HCT116 (cell line): ENCODE measurements around the gene COQ10B. TPM values are rescaled to one million over a fixed set of nuclear protein-coding genes. Genes with fewer than 3 reads are reported as not detected.

Experiments used
- ATAC-seq: fragments of 200-7000 bp; cut with Tn5 transposase; 2 replicates; pipeline ENCODE4 v1.9.1; 2020; ENCODE audit warnings: mild to moderate bottlenecking, moderate library complexity
- BruUV-seq: library from RNA; stranded (reverse); fragments of 400-500 nt; replicated peaks from 2 replicates; lab custom pipeline; 2021; lab: Mats Ljungman, UMichigan
- CTCF ChIA-PET: fragments of 300-600 bp; sonication (Branson Sonifier 250); formaldehyde crosslinking; loops from one replicate; lab custom pipeline; 2021; ENCODE audit warnings: antibody characterized with exemption; lab: Charles Lee
- POLR2A ChIA-PET: fragments of 300-600, 350-600 bp; sonication (Branson Sonifier 250); formaldehyde crosslinking; loops from one replicate; lab custom pipeline; 2021; ENCODE audit warnings: antibody characterized with exemption; lab: Charles Lee
- RAD21 ChIA-PET, 2 experiments: fragments of 300-600 bp; sonication (Branson Sonifier 250); formaldehyde crosslinking; loops; one replicate each; lab custom pipeline; 2023; ENCODE audit warnings: low total read pairs in 2 of 2; ENCODE audit not compliant: uncharacterized antibody in 2 of 2, unreplicated experiment in 2 of 2, low non-redundant PET in 1 of 2; lab: Charles Lee
- DNase-seq: peaks from one replicate; pipeline ENCODE4 v3.0.0-alpha.2; 2010; ENCODE audit warnings: low read depth, low spot score
- H2AFZ ChIP-seq: fragments of 200-600 bp; shearing (Covaris generic), sonication (generic); 2 replicates; pipeline ENCODE4 v1.6.1; 2017; ENCODE audit warnings: low read depth, mixed run types, mixed read lengths, antibody characterized with exemption, low read length; ENCODE audit not compliant: poor library complexity, severe bottlenecking
- H3K27ac ChIP-seq: 2 replicates; pipeline ENCODE4 v1.5.1; 2012; ENCODE audit warnings: low read depth, low read length
- H3K27me3 ChIP-seq: fragments of 200-600 bp; sonication (generic); 2 replicates; pipeline ENCODE4 v1.6.1; 2016; ENCODE audit warnings: mixed run types, low read length, mixed read lengths; ENCODE audit not compliant: insufficient read depth
- H3K36me3 ChIP-seq, 2 experiments: fragments of 200-500 bp in 1 of 2; fragments of 200-600 bp in 1 of 2; sonication (Bioruptor generic) in 1 of 2; sonication (generic) in 1 of 2; 2 replicates each; pipeline versions ENCODE4 v1.5.1 to v1.6.1; 2014 to 2016; ENCODE audit warnings: low read length in 2 of 2, inconsistent platforms in 1 of 2, mixed read lengths in 1 of 2, mixed run types in 1 of 2; ENCODE audit not compliant: insufficient read depth in 2 of 2, control insufficient read depth in 1 of 2
- H3K4me1 ChIP-seq, 2 experiments: fragments of 200-600 bp in 1 of 2; sonication (generic) in 1 of 2; 2 replicates each; pipeline versions ENCODE4 v1.5.1 to v1.6.1; 2012 to 2017; ENCODE audit warnings: low read length in 2 of 2, inconsistent platforms in 1 of 2, mild to moderate bottlenecking in 1 of 2, mixed read lengths in 1 of 2, mixed run types in 1 of 2, moderate library complexity in 1 of 2; ENCODE audit not compliant: insufficient read depth in 2 of 2, control insufficient read depth in 1 of 2
- H3K4me2 ChIP-seq: fragments of 200-600 bp; sonication (generic); 2 replicates; pipeline ENCODE4 v1.6.1; 2017; ENCODE audit warnings: mixed run types, low read length, mixed read lengths
- H3K4me3 ChIP-seq, 2 experiments: fragments of 200-600 bp in 1 of 2; sonication (generic) in 1 of 2; replicated peaks in 1 of 2; 2 replicates each; pipeline ENCODE4 v1.5.1; 2011 to 2016; ENCODE audit warnings: low read length in 2 of 2, control low read depth in 1 of 2, low read depth in 1 of 2, mild to moderate bottlenecking in 1 of 2, mixed read lengths in 1 of 2, mixed run types in 1 of 2
- H3K79me2 ChIP-seq: fragments of 200-600 bp; sonication (generic); 2 replicates; pipeline ENCODE4 v1.6.1; 2017; ENCODE audit warnings: mild to moderate bottlenecking, mixed run types, low read length, moderate library complexity, mixed read lengths; ENCODE audit not compliant: insufficient read depth
- H3K9ac ChIP-seq: fragments of 200-600 bp; sonication (generic); 2 replicates; pipeline ENCODE4 v1.6.1; 2016; ENCODE audit warnings: low read length, mixed read lengths
- H3K9me2 ChIP-seq: fragments of 200-600 bp; sonication (generic), shearing (Covaris generic); 2 replicates; pipeline ENCODE4 v1.6.1; 2017; ENCODE audit warnings: mixed run types, mild to moderate bottlenecking, moderate library complexity; ENCODE audit not compliant: insufficient read depth
- H3K9me3 ChIP-seq, 2 experiments: fragments of 200-500 bp in 1 of 2; fragments of 200-600 bp in 1 of 2; sonication (Bioruptor generic) in 1 of 2; sonication (generic) in 1 of 2; 2 replicates each; pipeline ENCODE4 v1.6.1; 2014 to 2017; ENCODE audit warnings: low read length in 2 of 2, mixed read lengths in 2 of 2, inconsistent platforms in 1 of 2, low read depth in 1 of 2, mild to moderate bottlenecking in 1 of 2, mixed run types in 1 of 2, moderate library complexity in 1 of 2; ENCODE audit not compliant: control insufficient read depth in 1 of 2, insufficient read depth in 1 of 2
- H4K20me1 ChIP-seq: fragments of 200-600 bp; sonication (generic), shearing (Covaris generic); 2 replicates; pipeline ENCODE4 v1.6.1; 2017; ENCODE audit warnings: mixed run types, mild to moderate bottlenecking, moderate library complexity; ENCODE audit not compliant: insufficient read depth
- CTCF ChIP-seq, 3 experiments: fragments of 200-600 bp in 1 of 3; sonication (generic) in 1 of 3; IDR thresholded peaks in 2 of 3; conservative IDR thresholded peaks in 1 of 3; 2 replicates each; pipeline ENCODE4 v1.5.1; 2012 to 2017; ENCODE audit warnings: low read depth in 2 of 3, low read length in 2 of 3, antibody characterized with exemption in 1 of 3, borderline replicate concordance in 1 of 3, control low read depth in 1 of 3, mild to moderate bottlenecking in 1 of 3, mixed read lengths in 1 of 3, mixed run types in 1 of 3, moderate library complexity in 1 of 3; ENCODE audit not compliant: insufficient read depth in 1 of 3
- MAX ChIP-seq: IDR thresholded peaks from 2 replicates; pipeline ENCODE4 v1.6.1; 2012
- RAD21 ChIP-seq: IDR thresholded peaks from 2 replicates; pipeline ENCODE4 v1.6.1; 2012; ENCODE audit warnings: low read depth, mild to moderate bottlenecking
- SIN3A ChIP-seq: IDR thresholded peaks from 2 replicates; pipeline ENCODE4 v1.6.1; 2012; ENCODE audit warnings: low read depth
- TCF7L2 ChIP-seq: IDR thresholded peaks from 2 replicates; pipeline ENCODE4 v1.7.0; 2011; ENCODE audit warnings: borderline replicate concordance, inconsistent platforms; ENCODE audit not compliant: insufficient read depth, insufficient read length; ENCODE audit errors: extremely low read depth
- YY1 ChIP-seq: IDR thresholded peaks from 2 replicates; pipeline ENCODE4 v1.6.1; 2011; ENCODE audit warnings: low read length, low read depth, moderate library complexity, mild to moderate bottlenecking; ENCODE audit not compliant: insufficient replicate concordance; ENCODE audit errors: extremely low read depth
- intact Hi-C: fragments of 100-400 bp; cut with micrococcal nuclease; formaldehyde crosslinking; loops from 2 replicates; pipeline ENCODE4 v1.10.0; 2022
- total RNA-seq: library from RNA; stranded (reverse); gene quantifications from one replicate; pipeline ENCODE4 v1.2.1, GENCODE V29; 2021; ENCODE audit not compliant: unreplicated experiment

The COQ10B gene
- total RNA-seq, 1 experiment from 2014 or later, result 20.4 TPM

- TF ChIP-seq CTCF (IDR thresholded peaks at IDR 0.05 in 2 of 3, conservative IDR thresholded peaks at IDR 0.05 in 1 of 3; ENCODE audit: borderline replicate concordance in 1 of 3, insufficient read depth in 1 of 3, low read depth in 2 of 3, low read length in 2 of 3) (no peak), TCF7L2 (no peak), YY1 (no peak), RAD21 (no peak)
Measured at GRCh38 chr2:197498235-197498936, 45.0 kb downstream of the COQ10B start (continued).

GRCh38 chr2:197498937-197499593 is 45.7 kb downstream of the COQ10B start:
- RAD21 ChIA-PET, result interaction anchor here in 1 of 2 experiments (1.3 kb wide), 1 partner anchor 101 kb away, joined by 3 read pairs; no protein-coding TSS in a partner anchor
- Histone ChIP-seq H3K9ac (peak overlapping the region; percentile 90), H3K27me3 (no peaks in the 10 kb centered on the region), H3K4me2 (peak overlapping the region; percentile 67), H3K9me3 (no peaks in the 10 kb centered on the region), H3K4me1 (peaks cover 7 to 29% of the 10 kb centered on the region in 2 experiments; a peak in 3 of 4 replicates), H3K79me2 (peaks cover 96% of the 10 kb centered on the region), H3K27ac (peak overlapping the region; percentile 98), H3K36me3 (peaks cover 53 to 86% of the 10 kb centered on the region in 2 experiments), H2AFZ (no peak overlapping the region), H4K20me1 (peaks cover 64% of the 10 kb centered on the region; the same call in 1 of the 2 replicates), H3K9me2 (no peaks in the 10 kb centered on the region), H3K4me3 (peak overlapping the region; percentile 81 to 83)
- CTCF ChIA-PET, result no interaction called here
- TF ChIP-seq SIN3A (peak; percentile 33; the same call in 1 of the 2 replicates), MAX (no peak; the same call in 1 of the 2 replicates)
- POLR2A ChIA-PET, result interaction anchor here (0.8 to 2.0 kb wide), 9 partner anchors 9 to 484 kb away, joined by 3 to 25 read pairs (median 4); partner anchors contain the start of genes COQ10B and MOB4
- BruUV-seq, result no TSS peak
- peak; percentile 20 for ATAC-seq
- DNase-seq, result no peak
- intact Hi-C loops, result no loop called here
